Inferior parietal cortex (tissue), 1 donor: ENCODE data around the gene RPL9.
"Not testable (repeated sequence)": the region's sequence is repeated elsewhere in the genome, so short reads cannot be mapped to it uniquely, and the experiment has no call there.

Source experiments
- DNase-seq: peaks from one replicate; pipeline ENCODE4 v3.0.0-alpha.2; 2016; ENCODE audit errors: extremely low spot score

RPL9 gene

DNA sequence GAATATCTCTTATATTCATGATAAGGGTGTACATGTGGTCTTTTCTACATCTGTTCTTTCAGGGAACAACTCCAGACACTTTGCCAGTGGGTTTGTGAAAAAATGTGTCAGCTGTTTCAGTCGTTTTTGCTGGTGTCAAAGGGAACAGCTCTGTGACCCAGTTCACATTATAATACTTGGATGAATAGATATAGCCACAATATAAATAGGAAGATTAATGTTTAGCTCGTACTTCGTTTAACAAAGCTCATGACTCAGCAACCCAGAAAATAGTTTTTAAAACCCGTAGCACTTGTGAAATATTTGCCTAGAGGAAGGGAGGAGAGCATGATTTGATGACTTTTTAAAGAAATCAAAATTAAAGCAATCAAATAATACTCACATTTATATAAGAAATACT lies 8.0 kb upstream of the RPL9 start:
- DNase-seq: no peak

DNA sequence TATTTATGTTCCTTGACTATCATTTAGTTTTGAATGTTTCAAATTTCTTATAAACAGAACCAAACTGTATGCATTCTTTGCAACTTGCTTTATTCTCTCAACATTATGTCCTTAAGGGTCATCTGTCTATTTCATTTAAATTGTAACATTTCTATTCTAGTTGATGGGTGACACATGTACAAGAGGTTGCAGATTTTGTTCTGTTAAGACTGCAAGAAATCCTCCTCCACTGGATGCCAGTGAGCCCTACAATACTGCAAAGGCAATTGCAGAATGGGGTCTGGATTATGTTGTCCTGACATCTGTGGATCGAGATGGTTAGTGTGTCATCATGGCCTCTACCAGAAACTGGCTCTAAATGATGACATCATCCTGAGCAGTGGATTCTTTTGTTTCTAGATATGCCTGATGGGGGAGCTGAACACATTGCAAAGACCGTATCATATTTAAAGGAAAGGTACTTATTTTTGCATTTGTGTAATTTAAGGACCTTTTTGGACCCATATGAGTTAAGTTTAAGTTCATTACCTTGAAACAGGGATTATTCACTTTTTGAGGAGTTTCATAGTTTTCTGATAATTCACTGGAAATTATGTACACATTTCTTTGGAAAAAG lies 6.3 kb upstream of the RPL9 start:
- DNase-seq: no peak

DNA sequence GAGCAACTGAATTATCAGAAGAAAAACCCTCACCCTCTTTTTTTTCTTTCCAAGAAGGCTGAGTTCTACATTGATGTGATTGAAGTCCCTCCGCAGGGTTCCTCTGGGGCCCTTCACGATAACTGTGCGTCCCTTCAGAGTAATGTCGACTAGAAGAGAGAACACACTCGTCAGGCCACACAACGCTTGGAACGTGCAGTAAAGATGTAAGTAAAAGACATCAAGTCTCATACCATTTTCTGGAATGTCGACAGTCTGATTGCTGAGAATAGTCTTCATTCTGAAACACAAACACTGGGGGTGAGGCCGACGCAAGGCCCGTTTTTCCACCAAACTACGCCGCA lies 589 bp downstream of the RPL9 start:
- DNase-seq: not testable (repeated sequence)

- no peak for DNase-seq
Measured at GRCh38 chr4:39456946-39457763, 1.6 kb downstream of the RPL9 start.

- DNase-seq: no peak
Measured at GRCh38 chr4:39455486-39455885, 3.2 kb downstream of the RPL9 start.

DNA sequence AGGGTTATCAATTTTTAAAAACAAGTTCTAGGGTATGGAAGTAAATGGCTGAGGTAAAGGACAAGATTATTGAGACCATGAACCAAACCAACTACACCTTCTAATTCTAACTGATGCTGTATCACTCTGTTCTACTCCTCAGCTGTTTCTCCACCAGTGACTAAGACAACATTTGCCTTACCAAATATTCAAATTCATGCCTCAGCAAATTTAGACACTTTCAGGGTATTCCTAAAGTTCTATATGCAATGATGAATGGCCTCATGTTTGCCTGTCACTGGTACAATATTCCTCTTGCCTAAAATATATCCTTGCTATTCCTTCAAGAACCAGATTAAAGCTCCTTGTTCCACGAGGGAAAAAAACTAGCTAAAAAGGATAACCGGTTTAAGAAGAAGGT lies 5.0 kb downstream of the RPL9 start:
- no peak for DNase-seq

DNA sequence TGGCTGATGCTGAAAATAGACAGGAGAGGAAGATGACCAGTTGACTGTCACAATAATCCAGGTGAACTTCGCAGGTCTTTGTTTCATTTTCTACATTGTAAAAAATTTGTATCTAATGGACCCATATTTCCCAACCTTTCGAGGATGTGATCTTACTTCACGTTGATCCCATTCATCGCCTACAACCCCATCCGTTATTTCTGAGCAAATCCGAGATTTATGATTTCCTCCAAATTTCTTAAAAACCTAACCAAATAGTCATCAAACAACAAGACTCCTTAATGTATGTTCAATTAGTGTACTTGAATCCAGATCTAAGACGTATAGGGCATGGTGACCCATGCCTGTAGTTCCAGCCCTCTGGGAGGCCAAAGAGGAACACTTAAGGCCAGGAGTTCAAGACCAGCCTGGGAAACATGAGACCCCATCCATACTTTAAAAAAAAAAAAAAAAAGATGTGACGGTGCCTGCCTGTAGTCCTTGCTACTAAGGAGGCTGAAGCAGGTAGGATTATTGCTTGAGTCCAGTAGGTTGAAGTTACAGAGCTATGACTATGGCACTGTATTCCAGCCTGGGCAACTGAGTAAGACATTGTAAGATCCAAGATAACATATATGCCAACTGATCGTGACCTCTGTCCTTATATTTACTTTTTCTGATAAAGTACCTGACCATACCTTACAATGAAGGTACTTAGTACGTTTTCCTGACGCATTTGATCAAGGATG lies 5.7 kb downstream of the RPL9 start:
- no peak for DNase-seq

GRCh38 chr4:39452153-39452859 lies 6.4 kb downstream of the RPL9 start:
- no peak for DNase-seq

GRCh38 chr4:39451423-39452023 lies 7.2 kb downstream of the RPL9 start:
- no peak for DNase-seq

DNA sequence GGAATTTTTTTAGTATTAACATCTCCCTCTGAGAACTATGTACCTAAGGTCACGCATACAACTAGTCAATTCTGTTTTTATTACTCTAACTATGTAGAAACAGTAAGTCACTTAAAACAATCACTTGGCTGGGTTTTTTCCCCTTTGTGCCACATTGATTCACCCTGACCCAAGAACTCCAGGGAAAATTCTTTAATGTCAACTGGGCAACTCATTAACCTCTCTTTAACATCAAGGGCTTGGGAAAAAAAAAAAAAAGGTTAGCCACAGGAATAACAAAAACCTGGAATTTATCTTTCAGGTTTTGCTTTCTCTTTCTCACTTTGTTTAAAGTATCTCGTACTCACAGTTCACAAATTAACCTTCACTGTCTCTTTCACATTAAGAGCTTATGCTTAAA lies 8.1 kb downstream of the RPL9 start:
- no peak for DNase-seq

- no peak for DNase-seq
Measured at GRCh38 chr4:39446842-39447573, 11.7 kb downstream of the RPL9 start.

GRCh38 chr4:39446483-39446841 lies 12.3 kb downstream of the RPL9 start:
- no peak for DNase-seq

GRCh38 chr4:39442998-39443397 lies 15.7 kb downstream of the RPL9 start:
- no peak for DNase-seq

- no peak for DNase-seq
Measured at GRCh38 chr4:39441593-39441992, 17.1 kb downstream of the RPL9 start.

- DNase-seq: no peak
Measured at GRCh38 chr4:39435659-39436563, 22.8 kb downstream of the RPL9 start.

- no peak for DNase-seq
Measured at GRCh38 chr4:39433878-39434492, 24.7 kb downstream of the RPL9 start.

DNA sequence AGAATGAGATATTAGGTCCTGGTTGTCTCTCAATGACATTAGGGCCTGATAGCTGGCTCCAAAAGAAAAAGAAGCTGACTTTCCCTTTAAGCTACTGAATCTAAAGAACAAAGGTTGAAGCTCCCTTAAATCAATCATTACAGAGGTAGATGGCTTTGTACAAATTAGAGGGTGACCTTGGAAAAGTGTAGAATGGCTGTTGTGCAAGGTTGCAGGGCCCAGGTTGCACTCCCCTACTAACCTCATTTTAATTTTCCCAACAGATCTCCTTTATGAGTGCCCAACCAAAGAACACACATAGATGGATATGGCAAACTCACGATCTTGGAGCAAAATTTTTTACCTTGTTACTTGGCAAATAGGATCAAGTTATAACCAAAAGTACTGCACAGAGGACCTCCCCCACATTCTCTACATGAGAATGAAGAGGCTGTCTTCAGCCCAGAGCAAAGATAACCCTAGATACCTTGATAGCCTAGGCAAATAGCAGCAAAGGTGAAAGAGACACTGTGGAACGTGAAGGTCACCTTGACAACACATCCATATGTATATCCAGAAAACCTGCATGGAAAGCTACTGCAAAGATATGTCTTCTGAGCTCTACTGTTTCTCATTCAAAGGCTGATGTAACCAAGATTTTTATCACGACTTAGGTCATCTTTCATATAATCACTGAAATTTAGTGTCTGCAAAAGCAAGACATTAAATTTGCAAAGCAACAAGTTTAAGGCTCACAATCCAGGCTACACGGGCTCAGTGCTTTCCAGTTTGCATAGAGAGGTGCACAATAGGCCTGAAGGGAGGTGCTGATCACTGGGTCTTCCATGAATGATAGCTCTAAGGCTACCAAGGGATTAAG lies 29.0 kb downstream of the RPL9 start:
- no peak for DNase-seq

GRCh38 chr4:39427520-39428114 lies 31.1 kb downstream of the RPL9 start:
- no peak for DNase-seq
